Spleen (tissue), 7 donors: ENCODE results near the gene ENOPH1.

Source experiments
- POLR2A ChIP-seq, 3 donors: fragments of 450-650 bp; IDR thresholded peaks; one replicate each; pipeline ENCODE4 v1.5.1; 2017; ENCODE audit warnings: antibody characterized with exemption in 3 of 3, mild to moderate bottlenecking in 1 of 3
- POLR2AphosphoS5 ChIP-seq, 3 donors: sonication (generic); formaldehyde crosslinking; IDR thresholded peaks; one replicate each; pipeline ENCODE4 v1.5.1; 2017; ENCODE audit warnings: antibody characterized with exemption in 3 of 3
- TF ChIP-seq, protein P1 (sequence below), 11 experiments: fragments of 200-600 bp in 7 of 11; fragments of 450-650 bp in 4 of 11; sonication (generic) in 4 of 11; IDR thresholded peaks in 8 of 11; conservative IDR thresholded peaks in 3 of 11; 1 replicate in 7 of 11; 2 replicates in 4 of 11; pipeline versions ENCODE4 v1.4.0 to v1.8.0; 2016 to 2021; ENCODE audit warnings: antibody characterized with exemption in 11 of 11, inconsistent platforms in 4 of 11, mild to moderate bottlenecking in 1 of 11
- donor health status: DM: no; HTN: no; CAD: no; lungs with moderate emphysema.
- donor health status: DM: no; HTN: no; CAD: no.
- donor health status: DM: no; HTN: no; CAD: no.

- TF ChIP-seq POLR2AphosphoS5 (IDR thresholded peaks at IDR 0.05) = no peak
- TF ChIP-seq, protein P1, sequence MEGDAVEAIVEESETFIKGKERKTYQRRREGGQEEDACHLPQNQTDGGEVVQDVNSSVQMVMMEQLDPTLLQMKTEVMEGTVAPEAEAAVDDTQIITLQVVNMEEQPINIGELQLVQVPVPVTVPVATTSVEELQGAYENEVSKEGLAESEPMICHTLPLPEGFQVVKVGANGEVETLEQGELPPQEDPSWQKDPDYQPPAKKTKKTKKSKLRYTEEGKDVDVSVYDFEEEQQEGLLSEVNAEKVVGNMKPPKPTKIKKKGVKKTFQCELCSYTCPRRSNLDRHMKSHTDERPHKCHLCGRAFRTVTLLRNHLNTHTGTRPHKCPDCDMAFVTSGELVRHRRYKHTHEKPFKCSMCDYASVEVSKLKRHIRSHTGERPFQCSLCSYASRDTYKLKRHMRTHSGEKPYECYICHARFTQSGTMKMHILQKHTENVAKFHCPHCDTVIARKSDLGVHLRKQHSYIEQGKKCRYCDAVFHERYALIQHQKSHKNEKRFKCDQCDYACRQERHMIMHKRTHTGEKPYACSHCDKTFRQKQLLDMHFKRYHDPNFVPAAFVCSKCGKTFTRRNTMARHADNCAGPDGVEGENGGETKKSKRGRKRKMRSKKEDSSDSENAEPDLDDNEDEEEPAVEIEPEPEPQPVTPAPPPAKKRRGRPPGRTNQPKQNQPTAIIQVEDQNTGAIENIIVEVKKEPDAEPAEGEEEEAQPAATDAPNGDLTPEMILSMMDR (IDR thresholded peaks at IDR 0.05 in 8 of 11, conservative IDR thresholded peaks at IDR 0.05 in 3 of 11) = peak in 1 of 11 experiments; percentile 3
- TF ChIP-seq POLR2A (IDR thresholded peaks at IDR 0.05) = no peak
Measured at GRCh38 chr4:82430964-82431745, 765 bp downstream of the ENOPH1 start.
